NT2/D1 (cell line): ENCODE measurements around the gene CFAP47.
"Not testable (repeated sequence)": the region's sequence is repeated elsewhere in the genome, so short reads cannot be mapped to it uniquely, and the experiment has no call there.

ENCODE experiments used
- DNase-seq: peaks from one replicate; pipeline ENCODE4 v3.0.0-alpha.2; 2011; ENCODE audit warnings: low read depth, low spot score
- H3K27me3 ChIP-seq: 2 replicates; pipeline ENCODE4 v1.6.0; 2011; ENCODE audit warnings: mild to moderate bottlenecking; ENCODE audit not compliant: insufficient read length, insufficient read depth
- H3K36me3 ChIP-seq: 2 replicates; pipeline ENCODE4 v1.6.1; 2011; ENCODE audit warnings: mild to moderate bottlenecking, low read length, mixed read lengths; ENCODE audit not compliant: insufficient read depth, insufficient read length
- H3K4me1 ChIP-seq: 2 replicates; pipeline ENCODE4 v1.5.1; 2011; ENCODE audit not compliant: insufficient read depth, insufficient read length
- H3K4me3 ChIP-seq: 2 replicates; pipeline ENCODE4 v1.5.1; 2011; ENCODE audit warnings: low read depth; ENCODE audit not compliant: insufficient read length
- H3K9ac ChIP-seq: 2 replicates; pipeline ENCODE4 v1.6.0; 2011; ENCODE audit warnings: low read depth; ENCODE audit not compliant: insufficient read length
- H3K9me3 ChIP-seq: 2 replicates; pipeline ENCODE4 v1.5.1; 2011; ENCODE audit warnings: mild to moderate bottlenecking, low read length; ENCODE audit not compliant: insufficient read depth
- SUZ12 ChIP-seq: IDR thresholded peaks from 2 replicates; pipeline ENCODE4 v1.6.1; 2011; ENCODE audit not compliant: insufficient read length, insufficient read depth; ENCODE audit errors: extremely low read depth
- YY1 ChIP-seq: IDR thresholded peaks from 2 replicates; pipeline ENCODE4 v1.6.1; 2011; ENCODE audit not compliant: insufficient read length, insufficient read depth
- ZNF274 ChIP-seq: IDR thresholded peaks from 2 replicates; pipeline ENCODE4 v1.6.1; 2011; ENCODE audit warnings: mild to moderate bottlenecking, low read depth, low read length

CFAP47 gene, protein sequence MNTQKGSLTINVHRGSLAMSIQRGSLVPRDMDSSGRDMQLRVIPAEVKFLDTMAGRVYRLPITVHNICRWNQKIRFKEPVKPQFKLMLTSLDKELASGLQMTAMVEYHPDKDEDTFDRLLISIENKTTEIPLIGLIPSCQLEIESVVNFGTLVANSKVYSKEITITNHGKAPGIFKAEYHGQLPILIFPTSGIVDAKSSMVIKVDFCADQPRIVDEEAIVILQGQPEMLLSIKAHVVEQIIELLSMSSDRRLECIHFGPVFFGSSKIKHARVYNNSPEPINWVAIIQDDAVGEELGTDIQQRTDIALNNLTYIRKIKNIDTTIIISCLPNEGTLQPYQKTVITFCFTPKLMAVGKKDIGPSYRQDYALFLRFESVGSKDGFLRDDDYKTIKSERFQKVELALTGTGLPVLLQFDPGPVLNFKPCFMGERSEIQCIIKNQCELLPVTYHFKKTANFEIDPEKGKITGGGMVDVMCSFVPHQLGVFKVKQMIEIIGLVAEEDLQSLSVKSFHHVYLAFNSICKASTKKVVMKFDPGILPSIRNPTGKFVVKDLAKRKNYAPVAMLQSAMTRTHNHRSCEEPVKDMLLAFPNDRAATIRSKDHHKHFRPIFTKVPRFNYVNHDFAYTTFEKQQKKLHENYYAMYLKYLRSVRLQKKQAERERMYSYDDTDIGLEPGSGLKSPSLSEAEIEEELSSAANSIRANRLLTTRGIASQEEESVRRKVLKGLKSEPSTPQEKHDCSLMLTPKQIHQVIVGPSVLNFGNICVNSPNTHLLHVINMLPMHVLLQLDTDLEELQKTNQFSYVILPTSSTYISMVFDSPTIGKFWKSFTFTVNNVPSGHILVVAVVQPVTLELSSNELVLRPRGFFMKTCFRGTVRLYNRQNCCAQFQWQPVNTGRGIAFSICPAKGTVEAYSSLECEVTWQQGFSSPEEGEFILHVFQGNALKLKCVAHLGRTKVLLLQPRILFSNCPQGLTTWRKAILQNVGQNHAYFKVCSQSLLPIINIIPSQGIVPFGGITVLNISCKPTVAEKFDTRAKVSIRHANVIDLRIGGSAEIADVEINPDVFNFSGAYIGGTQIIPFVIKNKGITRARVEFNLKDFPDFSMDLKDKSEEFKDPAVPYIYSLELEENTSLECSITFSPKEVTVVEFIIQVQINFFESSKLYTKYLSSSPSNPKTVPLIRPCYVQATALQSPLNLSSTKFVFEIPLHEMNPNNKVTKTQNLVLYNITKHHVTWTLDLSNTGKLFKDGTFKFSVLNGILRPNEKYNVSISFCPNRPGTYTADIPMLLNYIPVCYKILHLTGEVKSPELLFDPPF (N-terminal part only)

DNA sequence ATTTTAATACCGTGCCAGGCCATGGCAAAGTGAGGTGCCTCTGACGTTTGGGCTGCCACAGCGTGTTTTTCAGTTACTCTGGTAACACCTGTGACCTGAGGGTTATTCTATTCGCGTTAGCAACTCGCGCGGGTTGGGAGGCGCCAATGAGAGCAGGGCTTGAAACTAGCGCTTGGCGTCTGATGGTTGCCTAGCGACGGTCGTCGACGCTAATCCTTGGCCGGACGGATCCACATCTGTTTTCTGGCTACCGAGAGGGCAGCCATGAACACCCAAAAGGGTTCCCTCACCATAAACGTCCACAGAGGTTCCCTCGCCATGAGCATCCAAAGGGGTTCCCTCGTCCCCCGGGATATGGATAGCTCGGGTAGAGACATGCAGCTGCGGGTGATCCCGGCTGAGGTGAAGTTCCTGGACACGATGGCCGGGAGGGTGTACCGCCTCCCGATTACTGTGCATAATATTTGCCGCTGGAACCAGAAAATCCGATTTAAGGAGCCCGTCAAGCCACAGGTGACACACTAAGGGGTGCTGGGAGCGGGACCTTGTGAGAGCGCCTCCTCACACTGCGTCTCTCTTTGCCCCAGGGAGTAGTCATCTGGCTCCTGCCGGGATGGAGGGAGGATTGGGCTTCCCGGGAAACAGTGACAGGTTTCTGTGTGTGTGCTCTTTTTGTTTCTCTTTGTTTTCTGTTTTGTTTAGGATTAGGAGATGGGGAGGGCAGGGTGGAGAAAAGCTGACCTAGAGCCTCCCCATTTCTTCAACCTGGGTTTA lies at the start of gene CFAP47:
TSS of gene CFAP47 (plus strand) at position 199 of the 774 bp plus-strand sequence. CDS start at position 265, 66 bp downstream.
- peak; percentile 35 for DNase-seq
- TF ChIP-seq YY1 = no peak
- no peak for TF ChIP-seq SUZ12
- TF ChIP-seq ZNF274 = no peak
- H3K4me3 ChIP-seq = peak within 1 kb of the TSS; percentile 66
- H3K9ac ChIP-seq = no peak within 1 kb of the TSS
- H3K9me3 ChIP-seq = peaks cover 8% of the 10 kb centered on the region
- no peaks in the 10 kb centered on the region for H3K4me1 ChIP-seq
- H3K27me3 ChIP-seq = peaks cover 11% of the 10 kb centered on the region
- no peaks in the 10 kb centered on the region for H3K36me3 ChIP-seq

DNA sequence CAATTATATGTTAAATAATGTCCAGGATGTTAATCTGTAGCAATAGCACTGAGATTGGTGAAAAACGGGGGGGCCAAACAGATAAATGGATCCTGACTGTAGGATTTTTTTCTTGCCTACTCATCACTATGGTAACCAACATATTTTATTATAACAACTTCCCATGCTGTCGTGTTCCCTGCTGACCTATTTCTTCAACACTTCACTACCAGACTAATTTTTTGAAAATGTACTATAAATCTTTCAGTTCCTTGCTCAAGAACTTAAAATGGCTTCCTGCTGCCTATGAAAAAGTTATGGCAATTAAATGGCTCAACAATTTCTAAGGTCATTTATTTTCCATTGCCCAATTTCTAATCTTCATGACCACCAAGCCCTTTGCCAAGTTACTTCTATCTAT lies 38.9 kb upstream of the CFAP47 start:
- H3K36me3 ChIP-seq = no peaks in the 10 kb centered on the region
- H3K9ac ChIP-seq = no peak overlapping the region
- H3K9me3 ChIP-seq = no peaks in the 10 kb centered on the region
- no peaks in the 10 kb centered on the region for H3K27me3 ChIP-seq
- TF ChIP-seq ZNF274 (no peak), SUZ12 (no peak), YY1 (no peak)
- DNase-seq = no peak
- H3K4me1 ChIP-seq = no peaks in the 10 kb centered on the region
- H3K4me3 ChIP-seq = no peak overlapping the region

DNA sequence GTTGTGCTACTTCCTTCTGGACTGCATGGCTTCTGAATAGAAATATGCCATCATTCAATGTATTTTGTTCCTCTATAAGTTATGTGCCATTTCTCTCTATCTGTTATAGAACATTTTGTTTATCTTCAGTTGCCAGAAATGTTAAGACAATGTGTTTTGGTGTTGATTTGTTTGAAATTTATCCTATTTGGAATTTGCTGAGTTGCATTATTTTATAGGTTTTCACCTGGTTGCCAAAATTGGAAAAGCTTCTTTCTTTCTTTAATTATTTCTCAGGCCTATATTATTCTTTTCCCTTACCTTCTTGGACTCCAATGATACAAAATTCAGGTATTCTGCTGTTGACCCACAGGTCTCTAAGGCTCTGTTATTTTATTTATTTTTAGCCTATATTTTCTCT lies 33.4 kb upstream of the CFAP47 start:
- H3K36me3 ChIP-seq = no peaks in the 10 kb centered on the region
- no peak for DNase-seq
- H3K27me3 ChIP-seq = no peaks in the 10 kb centered on the region
- H3K4me3 ChIP-seq = no peak overlapping the region
- H3K4me1 ChIP-seq = no peaks in the 10 kb centered on the region
- TF ChIP-seq ZNF274 (no peak), SUZ12 (no peak), YY1 (no peak)
- H3K9ac ChIP-seq = no peak overlapping the region
- H3K9me3 ChIP-seq = no peaks in the 10 kb centered on the region

DNA sequence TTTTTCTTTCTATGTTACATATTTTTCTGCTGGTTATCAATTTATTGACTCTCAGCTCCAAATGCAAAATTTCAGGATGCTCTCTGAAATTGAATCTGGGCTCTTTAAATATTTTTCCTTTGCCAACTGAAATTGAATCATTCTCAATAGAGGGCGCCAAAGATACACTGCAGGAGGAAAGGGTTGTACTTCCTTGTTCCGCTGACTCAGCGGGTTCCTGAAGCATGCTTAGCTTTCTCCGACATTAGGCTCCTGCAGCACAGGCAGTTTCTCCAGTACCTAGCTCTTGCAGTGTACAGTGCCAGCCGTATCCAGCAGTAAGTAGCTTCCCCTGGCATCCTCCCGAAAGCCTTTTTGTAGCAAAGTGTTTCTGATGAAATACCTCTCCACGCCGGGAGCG lies 28.8 kb upstream of the CFAP47 start:
- Histone ChIP-seq H3K4me3 (no peak overlapping the region), H3K4me1 (no peaks in the 10 kb centered on the region), H3K9me3 (no peaks in the 10 kb centered on the region), H3K9ac (no peak overlapping the region), H3K36me3 (no peaks in the 10 kb centered on the region), H3K27me3 (no peaks in the 10 kb centered on the region)
- TF ChIP-seq YY1 (no peak), SUZ12 (no peak), ZNF274 (no peak)
- peak; percentile 55 for DNase-seq

DNA sequence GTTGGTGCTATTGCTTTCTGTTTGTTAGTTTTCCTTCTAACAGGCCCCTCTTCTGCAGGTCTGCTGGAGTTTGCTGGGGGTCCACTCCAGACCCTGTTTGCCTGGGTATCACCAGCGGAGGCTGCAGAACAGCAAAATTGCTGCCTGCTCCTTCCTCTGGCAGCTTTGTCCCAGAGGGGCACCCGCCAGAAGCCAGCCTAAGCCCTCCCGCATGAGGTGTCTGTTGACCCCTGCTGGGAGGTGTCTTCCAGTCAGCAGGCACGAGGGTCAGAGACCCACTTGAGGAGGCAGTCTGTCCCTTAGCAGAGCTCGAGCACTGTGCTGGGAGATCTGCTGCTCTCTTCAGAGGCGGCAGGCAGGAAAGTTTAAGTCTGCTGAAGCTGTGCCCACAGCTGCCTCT lies 67.3 kb downstream of the CFAP47 start:
- H3K9ac ChIP-seq, H3K36me3 ChIP-seq, H3K4me3 ChIP-seq, DNase-seq, H3K9me3 ChIP-seq, H3K4me1 ChIP-seq, H3K27me3 ChIP-seq: not testable (repeated sequence)

DNA sequence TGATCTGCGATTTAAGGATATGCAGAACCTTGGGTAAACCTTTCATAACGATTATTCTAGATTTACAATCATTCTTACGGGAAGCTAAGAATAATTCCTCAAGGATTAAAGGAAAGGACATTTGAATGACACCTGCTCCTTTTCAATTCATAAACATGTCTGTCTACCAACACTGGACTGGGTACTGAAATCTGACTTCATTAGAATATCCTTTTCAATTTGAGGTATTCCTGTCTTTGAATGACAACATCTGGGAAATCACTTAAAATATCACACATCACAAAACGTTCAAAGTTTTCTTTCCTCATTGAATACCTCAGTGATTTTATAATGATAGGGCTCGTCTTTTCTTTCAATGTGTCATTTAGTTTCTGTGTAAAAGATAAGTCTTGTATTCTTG lies 87.7 kb downstream of the CFAP47 start:
- H3K27me3 ChIP-seq = no peaks in the 10 kb centered on the region
- H3K4me1 ChIP-seq = no peaks in the 10 kb centered on the region
- H3K9me3 ChIP-seq = no peaks in the 10 kb centered on the region
- TF ChIP-seq ZNF274 (no peak), YY1 (no peak), SUZ12 (no peak)
- H3K9ac ChIP-seq = no peak overlapping the region
- DNase-seq = no peak
- H3K36me3 ChIP-seq = no peaks in the 10 kb centered on the region
- no peak overlapping the region for H3K4me3 ChIP-seq

DNA sequence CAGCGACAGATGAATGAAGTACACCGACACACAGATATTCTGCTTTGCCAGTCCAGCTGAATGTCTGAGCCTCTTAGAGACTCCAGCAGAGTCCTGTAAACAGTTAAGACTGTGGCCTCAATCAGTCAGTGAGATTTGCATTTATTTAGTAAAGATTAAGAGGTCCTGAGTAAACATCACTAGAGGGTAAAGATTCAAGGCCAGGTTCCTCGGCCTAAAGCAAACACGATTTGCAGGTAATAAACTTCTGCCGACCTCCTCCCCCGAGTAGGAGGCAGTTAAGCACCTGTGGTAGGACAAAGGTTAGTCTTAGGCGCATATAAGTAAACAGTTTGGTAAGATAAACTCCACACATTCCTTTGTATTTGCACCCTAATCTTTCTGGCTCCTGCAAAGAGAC lies 99.6 kb downstream of the CFAP47 start:
- H3K36me3 ChIP-seq = no peaks in the 10 kb centered on the region
- DNase-seq = peak; percentile 25
- H3K9me3 ChIP-seq = no peaks in the 10 kb centered on the region
- TF ChIP-seq SUZ12 (no peak), ZNF274 (no peak), YY1 (no peak)
- no peaks in the 10 kb centered on the region for H3K4me1 ChIP-seq
- no peaks in the 10 kb centered on the region for H3K27me3 ChIP-seq
- no peak overlapping the region for H3K9ac ChIP-seq
- no peak overlapping the region for H3K4me3 ChIP-seq
